CMK (cell line): ENCODE results near the gene CFAP69.
A peak's percentile ranks its signal among the peaks of the same experiment; 100 is the strongest.

Source experiments
- DNase-seq: peaks from one replicate; pipeline ENCODE4 v3.0.0-alpha.2; 2010; ENCODE audit warnings: low read depth

CFAP69 gene

GRCh38 chr7:90244909-90245851 is at the start of gene CFAP69:
Gene CFAP69 (plus strand): TSS chr7:90245174. CDS start chr7:90245425, 251 bp downstream.
- DNase-seq: peak; percentile 61

GRCh38 chr7:90201500-90202195 is 43.3 kb upstream of the CFAP69 start:
- no peak for DNase-seq

GRCh38 chr7:90207956-90208355 is 37.0 kb upstream of the CFAP69 start:
- DNase-seq: no peak

GRCh38 chr7:90209776-90210175 is 35.2 kb upstream of the CFAP69 start:
- no peak for DNase-seq

GRCh38 chr7:90210475-90210874 is 34.5 kb upstream of the CFAP69 start:
- DNase-seq: no peak

GRCh38 chr7:90210981-90211380 is 34.0 kb upstream of the CFAP69 start:
- DNase-seq: no peak

GRCh38 chr7:90211391-90212148 is 33.4 kb upstream of the CFAP69 start, which contains the start of gene STEAP2:
Gene STEAP2 (plus strand): TSS chr7:90211740. CDS start chr7:90225083, 13,343 bp downstream.
- no peak for DNase-seq

GRCh38 chr7:90212149-90212495 is 32.9 kb upstream of the CFAP69 start:
- no peak for DNase-seq

GRCh38 chr7:90213521-90213920 is 31.5 kb upstream of the CFAP69 start:
- DNase-seq: no peak

GRCh38 chr7:90216080-90216674 is 28.8 kb upstream of the CFAP69 start:
- DNase-seq: no peak

- no peak for DNase-seq
Observed at GRCh38 chr7:90216771-90217170, 28.2 kb upstream of the CFAP69 start.

GRCh38 chr7:90222390-90222789 is 22.6 kb upstream of the CFAP69 start:
- DNase-seq: no peak

- no peak for DNase-seq
Observed at GRCh38 chr7:90222811-90223725, 21.9 kb upstream of the CFAP69 start.

- no peak for DNase-seq
Observed at GRCh38 chr7:90224195-90224594, 20.8 kb upstream of the CFAP69 start.

- DNase-seq: no peak
Observed at GRCh38 chr7:90225181-90225580, 19.8 kb upstream of the CFAP69 start.

GRCh38 chr7:90225601-90226000 is 19.4 kb upstream of the CFAP69 start:
- DNase-seq: no peak

GRCh38 chr7:90227259-90227658 is 17.7 kb upstream of the CFAP69 start:
- no peak for DNase-seq

GRCh38 chr7:90229682-90230081 is 15.3 kb upstream of the CFAP69 start:
- no peak for DNase-seq

GRCh38 chr7:90230834-90231233 is 14.1 kb upstream of the CFAP69 start:
- DNase-seq: no peak

- no peak for DNase-seq
Observed at GRCh38 chr7:90231304-90231703, 13.7 kb upstream of the CFAP69 start.

GRCh38 chr7:90232430-90232829 is 12.5 kb upstream of the CFAP69 start:
- DNase-seq: no peak
